ENCODE measurements around the gene CORO2B. TPM values are rescaled to one million over a fixed set of nuclear protein-coding genes. Genes with fewer than 3 reads are reported as not detected.

The CORO2B gene
- total RNA-seq, 1 experiment from 2014 or later, result 3.8 TPM

DNA sequence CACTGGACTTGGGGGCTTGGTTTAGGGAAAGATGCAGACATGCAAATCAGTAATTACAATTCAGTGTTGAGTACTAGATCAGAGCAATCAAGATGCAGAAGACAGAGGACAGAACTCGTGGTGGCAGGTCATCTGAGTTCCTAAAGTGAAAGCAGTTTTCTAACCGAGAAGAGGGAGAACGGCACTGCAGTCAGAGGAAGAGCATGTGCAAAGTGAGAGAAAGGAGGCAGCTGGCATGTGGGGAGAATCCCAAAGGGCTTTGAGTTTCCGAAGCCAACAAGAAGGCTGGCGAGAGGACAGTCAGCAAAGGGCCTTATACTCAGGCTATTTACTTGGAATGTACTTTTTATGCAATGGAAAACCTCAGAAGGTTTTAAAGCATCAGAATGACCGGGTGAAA is 154.9 kb downstream of the CORO2B start:
- TF ChIP-seq EZH2 (IDR thresholded peaks at IDR 0.05; ENCODE audit: borderline replicate concordance, low read depth, low read length, poor library complexity, severe bottlenecking) (no peak), CTCF (conservative IDR thresholded peaks at IDR 0.05; ENCODE audit: low read depth, low read length) (no peak)
- Histone ChIP-seq H3K27me3 (replicated peaks; ENCODE audit: insufficient read depth, low read depth, low read length, poor library complexity) (no peaks in the 10 kb centered on the region), H3K4me3 (ENCODE audit: low read depth, low read length, poor library complexity, severe bottlenecking) (no peak overlapping the region), H3K27ac (ENCODE audit: low read depth, low read length, poor library complexity, severe bottlenecking) (no peak overlapping the region), H3K9me3 (ENCODE audit: low read depth, low read length, poor library complexity, severe bottlenecking) (no peaks in the 10 kb centered on the region), H3K36me3 (ENCODE audit: insufficient read depth, low read length, poor library complexity, severe bottlenecking) (no peaks in the 10 kb centered on the region), H3K4me1 (ENCODE audit: insufficient read depth, low read length, poor library complexity, severe bottlenecking) (peaks cover 5% of the 10 kb centered on the region)
- ChIA-PET CTCF (no interaction called here), POLR2A (ENCODE audit: low non-redundant PET) (no interaction called here)
- intact Hi-C loops (cut with micrococcal nuclease; ENCODE audit: unreplicated experiment), result loop anchor here (5.0 kb wide), 1 partner anchor 189 kb away; no protein-coding TSS in a partner anchor
- BruUV-seq (replicated peaks), result no TSS peak
- no peak for DNase-seq (ENCODE audit: low spot score)

DNA sequence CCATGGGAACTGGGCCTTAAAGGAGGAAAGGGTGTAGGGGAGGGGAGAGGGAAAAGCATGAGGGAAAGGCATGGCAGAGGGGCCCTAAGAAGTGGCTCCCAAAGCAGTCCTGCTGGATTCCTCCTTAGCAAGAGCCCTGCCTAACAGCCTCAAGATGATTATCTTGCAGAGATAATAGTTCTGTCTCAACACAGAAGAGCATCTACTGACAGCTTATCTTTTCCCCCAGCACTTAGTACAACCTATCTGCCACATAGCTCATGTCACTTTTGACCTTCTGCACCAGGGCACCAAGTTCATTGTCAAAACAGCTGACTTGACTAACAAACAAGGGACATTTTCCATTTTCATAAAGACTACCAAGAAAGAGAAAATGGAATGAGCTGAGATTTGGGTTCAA is 155.6 kb downstream of the CORO2B start:
- H3K27ac ChIP-seq (ENCODE audit: low read depth, low read length, poor library complexity, severe bottlenecking), result no peak overlapping the region
- DNase-seq (ENCODE audit: low spot score), result no peak
- peaks cover 5% of the 10 kb centered on the region for H3K4me1 ChIP-seq (ENCODE audit: insufficient read depth, low read length, poor library complexity, severe bottlenecking)
- CTCF ChIA-PET, result interaction anchor here (0.5 kb wide), 1 partner anchor 457 kb away, joined by 3 read pairs; the partner anchor contains the start of gene FEM1B
- POLR2A ChIA-PET (ENCODE audit: low non-redundant PET), result no interaction called here
- H3K4me3 ChIP-seq (ENCODE audit: low read depth, low read length, poor library complexity, severe bottlenecking), result no peak overlapping the region
- TF ChIP-seq EZH2 (IDR thresholded peaks at IDR 0.05; ENCODE audit: borderline replicate concordance, low read depth, low read length, poor library complexity, severe bottlenecking) (no peak), CTCF (conservative IDR thresholded peaks at IDR 0.05; ENCODE audit: low read depth, low read length) (no peak)
- no peaks in the 10 kb centered on the region for H3K9me3 ChIP-seq (ENCODE audit: low read depth, low read length, poor library complexity, severe bottlenecking)
- H3K27me3 ChIP-seq (replicated peaks; ENCODE audit: insufficient read depth, low read depth, low read length, poor library complexity), result no peaks in the 10 kb centered on the region
- H3K36me3 ChIP-seq (ENCODE audit: insufficient read depth, low read length, poor library complexity, severe bottlenecking), result no peaks in the 10 kb centered on the region
- no TSS peak for BruUV-seq (replicated peaks)
- intact Hi-C loops (cut with micrococcal nuclease; ENCODE audit: unreplicated experiment), result loop anchor here (5.0 kb wide), 1 partner anchor 188 kb away; no protein-coding TSS in a partner anchor

- peaks cover 5% of the 10 kb centered on the region for H3K4me1 ChIP-seq (ENCODE audit: insufficient read depth, low read length, poor library complexity, severe bottlenecking)
- BruUV-seq (replicated peaks), result no TSS peak
- no peaks in the 10 kb centered on the region for H3K36me3 ChIP-seq (ENCODE audit: insufficient read depth, low read length, poor library complexity, severe bottlenecking)
- no peak for DNase-seq (ENCODE audit: low spot score)
- no peaks in the 10 kb centered on the region for H3K27me3 ChIP-seq (replicated peaks; ENCODE audit: insufficient read depth, low read depth, low read length, poor library complexity)
- TF ChIP-seq EZH2 (IDR thresholded peaks at IDR 0.05; ENCODE audit: borderline replicate concordance, low read depth, low read length, poor library complexity, severe bottlenecking), result no peak
- TF ChIP-seq CTCF (conservative IDR thresholded peaks at IDR 0.05; ENCODE audit: low read depth, low read length), result no peak
- CTCF ChIA-PET, result no interaction called here
- POLR2A ChIA-PET (ENCODE audit: low non-redundant PET), result no interaction called here
- H3K9me3 ChIP-seq (ENCODE audit: low read depth, low read length, poor library complexity, severe bottlenecking), result no peaks in the 10 kb centered on the region
- intact Hi-C loops (cut with micrococcal nuclease; ENCODE audit: unreplicated experiment), result loop anchor here (5.0 kb wide), 1 partner anchor 187 kb away; no protein-coding TSS in a partner anchor
- no peak overlapping the region for H3K4me3 ChIP-seq (ENCODE audit: low read depth, low read length, poor library complexity, severe bottlenecking)
- H3K27ac ChIP-seq (ENCODE audit: low read depth, low read length, poor library complexity, severe bottlenecking), result no peak overlapping the region
These were observed 156.1 kb downstream of the CORO2B start for GRCh38 chr15:68734881-68735280.

Measured in A673 (cell line).